NOMO-1 treated with dmso at 0.1 percent for 144 hours (cell line): ENCODE results near the gene ZNF493.

Experiments used
- DNase-seq: peaks from one replicate; lab custom pipeline; 2025; ENCODE audit not compliant: unreplicated experiment; lab: John Stamatoyannopoulos, UW

ZNF493 gene

DNA sequence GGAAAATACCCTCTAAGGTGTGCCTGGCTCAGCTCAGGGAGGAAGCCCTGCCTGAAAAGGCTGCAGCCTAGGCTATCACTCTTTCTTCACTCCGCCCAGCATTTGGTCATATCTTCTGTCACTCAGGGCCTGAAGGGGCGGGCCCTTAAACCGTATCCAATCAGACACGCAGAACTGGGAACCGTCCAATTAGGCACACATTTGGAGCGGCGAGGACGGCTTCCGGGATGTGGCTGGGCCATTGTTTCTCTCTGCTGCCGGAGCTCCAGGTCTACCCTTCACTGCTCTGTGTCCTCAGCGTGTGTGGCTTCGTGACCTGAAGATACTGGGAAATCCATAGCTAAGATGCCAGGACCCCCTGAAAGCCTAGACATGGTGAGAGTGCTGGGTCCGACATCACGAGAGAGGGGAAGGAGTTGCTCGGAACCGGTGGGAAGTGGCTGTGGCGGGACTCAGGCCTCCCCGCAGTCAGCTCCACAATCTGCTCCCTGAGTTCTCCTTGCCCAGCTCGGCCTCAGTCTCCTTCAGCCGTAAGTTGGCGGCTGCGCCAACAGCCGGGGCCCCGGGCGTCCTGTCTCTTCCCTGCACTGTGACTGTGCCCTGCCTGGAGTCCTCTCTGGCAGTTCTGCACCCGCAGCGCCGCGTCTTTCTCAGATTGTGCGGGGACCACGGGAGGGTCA, at the start of gene ZNF493:
ZNF493 (plus strand) TSS at position 241 of the 680 bp plus-strand sequence; CDS start at position 346, 105 bp downstream.
- no peak for DNase-seq

- no peak for DNase-seq
These were observed 44.1 kb upstream of the ZNF493 start for GRCh38 chr19:21352830-21353229.

DNA sequence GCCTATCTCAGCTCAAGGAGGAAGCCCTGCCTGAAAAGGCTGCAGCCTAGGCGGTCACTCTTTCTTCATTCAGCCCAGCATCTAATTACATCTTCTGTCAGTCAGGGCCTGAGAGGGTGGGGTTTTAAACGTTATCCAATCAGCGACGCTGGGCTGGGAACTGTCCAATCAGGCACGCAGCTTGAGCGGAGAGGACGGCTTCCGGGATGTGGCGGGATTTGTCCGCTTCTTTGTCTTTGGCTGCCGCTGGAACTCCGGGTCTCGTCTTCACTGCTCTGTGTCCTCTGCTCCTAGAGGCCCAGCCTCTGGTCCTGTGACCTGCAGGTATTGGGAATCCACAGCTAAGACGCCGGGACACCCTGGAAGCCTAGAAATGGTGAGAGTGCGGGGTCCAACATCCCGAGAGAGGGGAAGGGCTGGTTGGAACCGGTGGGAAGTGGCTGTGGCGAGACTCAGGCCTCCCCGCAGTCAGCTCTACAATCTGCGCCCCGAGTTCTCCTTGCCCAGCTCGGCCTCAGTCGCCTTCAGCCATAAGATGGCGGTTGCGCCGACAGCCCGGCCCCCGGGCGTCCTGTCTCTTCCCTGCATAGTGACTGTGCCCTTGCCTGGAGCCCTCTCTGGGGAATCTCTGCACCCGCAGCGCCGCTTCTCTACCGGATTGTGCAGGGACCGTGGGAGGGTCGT, 38.0 kb upstream of the ZNF493 start, which contains the start of gene ZNF738:
ZNF738 (plus strand) TSS at position 233 of the 684 bp plus-strand sequence; CDS start at position 374, 141 bp downstream.
- peak; percentile 68 for DNase-seq

DNA sequence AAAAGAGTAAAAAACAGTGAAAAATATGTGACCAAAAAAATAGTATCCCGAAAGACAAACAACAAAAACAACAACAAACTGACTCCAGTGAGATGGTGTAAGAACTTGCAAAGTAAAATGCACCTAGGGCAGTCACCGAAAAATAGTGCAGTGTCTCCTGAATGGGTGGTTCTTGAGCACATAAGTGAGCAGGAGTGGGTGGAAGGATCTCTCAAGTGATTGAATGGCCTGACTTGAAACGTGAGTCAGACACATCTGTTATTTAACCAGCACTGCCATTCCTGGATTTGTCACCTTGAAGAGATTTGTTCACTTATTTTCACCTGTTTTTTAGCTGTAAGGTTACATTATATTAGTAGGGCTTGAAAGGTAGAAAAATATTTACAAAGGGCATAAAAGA, 34.6 kb upstream of the ZNF493 start:
- no peak for DNase-seq

- no peak for DNase-seq
These were observed 12.9 kb upstream of the ZNF493 start for GRCh38 chr19:21383980-21384582.

GRCh38 chr19:21396121-21396520, 812 bp upstream of the ZNF493 start:
- DNase-seq: no peak

DNA sequence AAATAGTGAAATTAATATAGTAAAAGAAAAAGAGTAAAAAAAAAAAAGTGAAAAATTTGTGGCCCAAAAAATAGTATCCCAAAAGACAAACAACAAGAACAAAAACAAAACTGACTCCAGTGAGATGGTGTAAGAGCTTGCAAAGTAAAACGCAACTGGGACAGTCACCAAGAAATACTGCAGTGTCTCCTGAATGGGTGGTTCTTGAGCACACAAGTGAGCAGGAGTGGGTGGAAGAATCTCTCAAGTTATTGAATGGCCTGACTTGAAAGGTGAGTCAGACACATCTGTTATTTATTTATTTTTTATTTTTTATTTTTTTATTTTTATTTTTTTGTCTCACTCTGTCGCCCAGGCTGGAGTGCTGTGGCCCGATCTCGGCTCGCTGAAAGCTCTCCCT, 1.9 kb downstream of the ZNF493 start:
- no peak for DNase-seq

DNA sequence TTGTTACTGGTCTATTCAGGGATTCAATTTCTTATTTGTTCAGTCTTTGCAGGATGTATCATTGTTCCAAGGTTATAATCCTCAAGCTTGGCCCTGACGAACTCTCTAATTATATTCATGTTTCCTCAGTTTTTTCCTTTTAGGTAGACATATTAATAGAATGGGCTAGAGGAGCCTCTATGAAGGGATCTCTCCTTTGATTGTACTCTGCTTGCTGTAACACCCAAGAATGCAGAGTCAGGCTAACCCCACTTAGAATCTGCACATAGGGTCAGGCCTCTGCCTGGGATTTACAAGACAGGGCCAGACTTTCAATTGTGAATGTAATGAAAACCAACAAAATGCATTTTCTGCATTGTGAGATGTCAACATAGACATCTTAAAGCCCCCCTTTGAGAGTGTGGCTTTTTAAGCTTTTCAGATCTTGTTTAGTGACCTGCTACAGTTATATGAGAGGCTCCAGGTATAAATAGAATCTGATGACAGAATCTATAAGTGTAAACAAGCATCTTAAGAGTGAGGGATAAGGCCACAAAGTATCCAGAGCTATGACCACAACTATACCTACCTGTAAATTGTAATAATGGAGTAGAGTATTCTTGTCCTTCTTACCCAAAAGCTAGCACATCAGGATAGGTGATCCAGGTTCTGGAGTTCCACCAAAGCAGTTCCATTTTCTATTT, 5.5 kb downstream of the ZNF493 start:
- DNase-seq: no peak

DNA sequence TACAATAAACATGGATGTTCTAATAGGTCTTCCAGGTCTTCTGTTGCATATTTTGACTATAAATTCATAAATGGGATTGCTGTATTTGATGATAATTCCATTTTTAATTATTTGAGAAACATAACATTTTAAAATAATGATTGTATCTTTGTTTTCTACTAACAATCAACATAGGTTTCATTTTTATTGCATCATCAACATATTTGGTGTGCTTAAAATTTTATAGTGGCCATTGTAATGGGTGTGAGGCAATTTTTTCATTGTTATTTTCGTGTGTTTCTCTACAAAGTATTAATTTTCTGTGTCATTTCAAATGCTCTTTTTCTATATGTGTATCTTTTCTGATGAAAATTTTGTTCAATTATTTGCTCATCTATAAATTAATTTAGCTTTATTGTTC, 13.2 kb downstream of the ZNF493 start:
- no peak for DNase-seq

GRCh38 chr19:21422244-21422643, 25.3 kb downstream of the ZNF493 start:
- DNase-seq: no peak

DNA sequence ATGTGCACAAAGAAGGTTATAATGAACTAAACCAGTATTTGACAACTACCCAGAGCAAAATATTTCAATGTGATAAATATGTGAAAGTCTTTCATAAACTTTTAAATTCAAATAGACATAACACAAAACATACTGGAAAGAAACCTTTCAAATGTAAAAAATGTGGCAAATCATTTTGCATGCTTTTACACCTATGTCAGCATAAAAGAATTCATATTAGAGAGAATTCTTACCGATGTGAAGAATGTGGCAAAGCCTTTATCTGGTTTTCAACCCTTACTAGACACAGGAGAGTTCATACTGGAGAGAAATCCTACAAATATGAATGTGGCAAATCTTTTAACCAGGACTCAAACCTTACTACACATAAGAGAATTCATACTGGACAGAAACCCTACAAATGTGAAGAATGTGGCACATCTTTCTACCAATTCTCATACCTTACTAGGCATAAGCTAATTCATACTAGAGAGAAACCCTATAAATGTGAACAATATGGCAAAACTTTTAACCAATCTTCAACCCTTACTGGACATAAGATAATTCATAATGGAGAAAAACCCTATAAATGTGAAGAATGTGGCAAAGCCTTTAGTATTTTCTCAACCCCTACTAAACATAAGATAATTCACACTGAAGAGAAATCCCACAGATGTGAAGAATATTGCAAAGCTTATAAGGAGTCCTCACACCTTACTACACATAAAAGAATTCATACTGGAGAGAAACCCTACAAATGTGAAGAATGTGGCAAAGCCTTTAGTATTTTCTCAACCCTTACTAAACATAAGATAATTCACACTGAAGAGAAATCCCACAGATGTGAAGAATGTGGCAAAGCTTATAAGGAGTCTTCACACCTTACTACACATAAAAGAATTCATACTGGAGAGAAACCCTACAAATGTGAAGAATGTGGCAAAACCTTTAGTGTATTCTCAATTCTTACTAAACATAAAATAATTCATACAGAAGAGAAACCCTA, 26.4 kb downstream of the ZNF493 start:
- DNase-seq: no peak

DNA sequence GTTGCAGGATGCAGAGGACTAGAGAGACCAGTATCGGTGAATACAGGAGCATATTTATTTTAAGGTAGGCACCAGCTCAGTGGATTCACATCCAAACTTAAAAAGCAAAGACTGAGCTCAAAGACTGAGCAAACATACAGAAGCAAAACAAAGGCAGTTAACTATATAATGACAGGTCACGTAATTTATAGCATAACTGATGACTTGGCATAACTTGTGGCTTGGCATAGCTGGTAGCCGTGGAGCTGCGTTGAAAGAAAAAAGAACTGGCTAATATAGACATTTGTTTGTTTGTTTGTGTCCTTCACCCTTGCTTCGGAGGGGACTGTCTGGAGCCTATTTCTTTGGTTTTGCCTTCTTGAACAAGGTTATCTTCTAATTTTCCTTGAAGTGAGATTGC, 33.7 kb downstream of the ZNF493 start:
- DNase-seq: no peak

- DNase-seq: no peak
These were observed 35.7 kb downstream of the ZNF493 start for GRCh38 chr19:21432590-21432989.

DNA sequence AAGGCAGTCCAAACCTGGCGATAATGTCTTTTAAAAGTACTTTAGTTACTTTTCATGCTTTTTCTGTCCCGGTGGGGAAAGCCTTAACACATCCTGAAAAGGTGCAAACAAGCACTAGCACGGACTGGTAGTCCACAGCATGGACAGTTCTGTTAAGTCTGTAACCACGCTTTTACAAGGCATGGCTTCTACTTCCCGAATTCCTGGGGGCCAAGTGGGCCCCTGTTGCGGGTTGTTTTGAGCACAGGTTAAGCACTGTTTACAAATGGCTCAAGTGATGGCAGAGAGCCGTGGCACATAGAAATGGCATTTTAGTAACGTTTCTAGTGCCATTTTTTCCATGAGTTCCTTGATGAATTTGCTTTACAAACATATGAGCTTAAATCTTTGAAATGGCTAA, 37.6 kb downstream of the ZNF493 start:
- no peak for DNase-seq

- no peak for DNase-seq
These were observed 38.1 kb downstream of the ZNF493 start for GRCh38 chr19:21434967-21435544.

DNA sequence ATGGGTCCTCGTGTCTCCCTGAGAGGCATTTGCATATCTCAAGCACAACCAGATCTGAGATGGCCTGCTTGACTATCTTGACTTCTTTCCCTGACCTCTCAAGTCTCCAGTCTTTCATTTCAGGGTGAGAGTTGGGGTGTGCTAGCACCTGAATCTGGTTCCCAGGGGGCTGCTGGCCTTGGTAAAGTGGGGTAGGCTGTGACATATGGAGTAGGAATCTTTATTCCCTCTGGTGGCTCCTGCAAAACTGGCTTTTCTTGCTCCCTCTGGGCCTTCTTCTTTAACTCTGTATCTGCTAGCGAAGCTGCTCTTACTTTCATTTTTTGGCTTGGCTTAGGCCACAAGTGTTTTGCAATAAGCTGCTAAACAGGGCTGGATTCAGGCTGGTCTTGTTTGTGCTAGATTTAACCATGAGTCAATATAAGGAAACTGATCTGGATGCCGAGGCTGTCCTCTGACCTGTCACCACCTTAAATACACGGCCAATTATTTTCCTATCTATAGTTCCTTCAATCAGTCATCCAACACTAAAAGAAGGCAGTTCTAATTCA, 42.3 kb downstream of the ZNF493 start:
- no peak for DNase-seq

DNA sequence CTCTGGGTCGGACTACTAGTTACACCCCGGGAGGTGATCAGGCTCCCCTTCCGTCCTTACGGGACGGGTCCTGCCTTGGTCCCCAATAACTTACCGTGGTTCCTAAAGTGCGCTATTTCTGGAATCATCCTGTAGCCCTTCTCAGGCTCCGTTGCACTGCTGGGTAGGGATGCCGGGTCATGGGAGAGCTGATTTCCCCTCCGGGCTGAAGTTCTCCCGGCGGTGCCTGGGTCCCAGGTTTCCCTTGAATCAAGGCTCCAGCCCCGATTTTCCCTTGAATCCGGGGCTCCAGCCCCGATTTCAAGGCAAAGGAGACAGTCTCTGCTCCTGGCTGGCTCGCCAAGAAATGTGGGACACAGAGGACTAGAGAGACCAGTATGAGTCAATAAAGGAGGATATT, 43.4 kb downstream of the ZNF493 start:
- no peak for DNase-seq

- DNase-seq: no peak
These were observed 54.3 kb downstream of the ZNF493 start for GRCh38 chr19:21451187-21451586.

DNA sequence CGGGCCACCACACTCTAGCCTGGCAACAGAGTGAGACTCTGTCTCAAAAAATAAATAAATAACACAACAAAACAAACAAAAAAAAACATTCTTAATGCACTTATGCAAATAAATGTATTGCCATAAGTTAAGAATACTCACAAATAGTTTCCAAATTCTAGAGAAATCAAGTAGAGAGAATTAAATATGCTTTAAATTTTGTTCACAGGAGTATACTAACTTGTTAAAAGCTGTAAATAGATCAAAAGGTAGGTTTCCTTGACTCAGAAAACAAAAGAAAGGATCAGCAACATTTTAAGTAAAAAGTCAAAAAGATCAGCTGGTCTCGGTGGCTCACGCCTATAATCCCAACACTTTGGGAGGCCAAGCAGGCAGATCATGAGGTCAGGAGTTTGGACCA, 58.0 kb downstream of the ZNF493 start:
- DNase-seq: no peak

GRCh38 chr19:21460686-21461085, 63.8 kb downstream of the ZNF493 start:
- DNase-seq: no peak
